Epithelial cell of esophagus (primary cell): ENCODE measurements around the gene COQ6.

Experiments used
- DNase-seq: peaks from one replicate; pipeline ENCODE4 v3.0.0; 2010; ENCODE audit warnings: low read depth
- H3K4me3 ChIP-seq: 2 replicates; pipeline ENCODE4 v1.5.1; 2011; ENCODE audit warnings: mild to moderate bottlenecking, low read length, control low read depth
- TF ChIP-seq, protein P1 (sequence below): IDR thresholded peaks from 2 replicates; pipeline ENCODE4 v1.5.1; 2011; ENCODE audit warnings: low read depth, mild to moderate bottlenecking, low read length, control low read depth, inconsistent platforms; ENCODE audit not compliant: insufficient read depth; ENCODE audit errors: missing control alignments

Gene COQ6

DNA sequence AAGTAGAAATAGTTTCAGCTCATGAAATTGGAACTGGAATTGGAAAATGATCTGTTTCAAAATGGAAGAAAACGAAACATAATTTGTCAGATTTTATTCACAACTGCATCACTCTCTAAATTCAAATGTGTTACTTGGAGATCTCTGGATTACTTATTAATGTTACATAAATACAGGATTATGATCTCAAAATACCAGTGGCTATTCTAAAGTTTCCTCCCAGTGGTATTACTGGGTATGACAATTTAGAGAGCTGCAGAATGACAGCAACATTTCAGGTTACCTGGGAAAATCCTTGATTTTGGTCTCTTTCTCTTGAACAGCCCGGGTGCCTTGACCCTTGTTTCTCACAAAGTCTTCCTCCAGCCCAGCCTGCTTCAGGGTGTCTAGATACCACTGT, 14.4 kb upstream of the COQ6 start:
- TF ChIP-seq, protein P1, sequence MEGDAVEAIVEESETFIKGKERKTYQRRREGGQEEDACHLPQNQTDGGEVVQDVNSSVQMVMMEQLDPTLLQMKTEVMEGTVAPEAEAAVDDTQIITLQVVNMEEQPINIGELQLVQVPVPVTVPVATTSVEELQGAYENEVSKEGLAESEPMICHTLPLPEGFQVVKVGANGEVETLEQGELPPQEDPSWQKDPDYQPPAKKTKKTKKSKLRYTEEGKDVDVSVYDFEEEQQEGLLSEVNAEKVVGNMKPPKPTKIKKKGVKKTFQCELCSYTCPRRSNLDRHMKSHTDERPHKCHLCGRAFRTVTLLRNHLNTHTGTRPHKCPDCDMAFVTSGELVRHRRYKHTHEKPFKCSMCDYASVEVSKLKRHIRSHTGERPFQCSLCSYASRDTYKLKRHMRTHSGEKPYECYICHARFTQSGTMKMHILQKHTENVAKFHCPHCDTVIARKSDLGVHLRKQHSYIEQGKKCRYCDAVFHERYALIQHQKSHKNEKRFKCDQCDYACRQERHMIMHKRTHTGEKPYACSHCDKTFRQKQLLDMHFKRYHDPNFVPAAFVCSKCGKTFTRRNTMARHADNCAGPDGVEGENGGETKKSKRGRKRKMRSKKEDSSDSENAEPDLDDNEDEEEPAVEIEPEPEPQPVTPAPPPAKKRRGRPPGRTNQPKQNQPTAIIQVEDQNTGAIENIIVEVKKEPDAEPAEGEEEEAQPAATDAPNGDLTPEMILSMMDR: no peak
- no peak overlapping the region for H3K4me3 ChIP-seq
- DNase-seq: peak; percentile 14

DNA sequence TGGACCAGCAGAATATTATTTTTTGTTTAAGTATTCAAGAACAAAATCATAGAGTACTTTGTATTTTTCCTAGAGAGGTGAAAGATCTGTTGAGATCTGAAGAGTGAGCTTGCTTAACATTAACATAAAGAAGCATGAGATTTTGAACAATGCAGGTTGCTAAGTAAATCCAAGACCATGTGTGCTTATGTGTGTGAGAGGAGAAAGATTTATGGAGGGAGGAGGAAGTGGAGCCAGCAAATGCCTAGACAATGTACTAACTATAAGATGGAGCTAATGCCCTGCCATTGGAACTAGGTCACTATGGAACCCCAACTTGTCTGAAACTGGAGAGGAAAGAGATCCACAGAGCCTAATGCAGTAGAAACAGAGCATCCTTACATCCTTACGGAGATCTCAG, 13.6 kb upstream of the COQ6 start:
- H3K4me3 ChIP-seq: no peak overlapping the region
- no peak for DNase-seq
- TF ChIP-seq, protein P1: no peak

DNA sequence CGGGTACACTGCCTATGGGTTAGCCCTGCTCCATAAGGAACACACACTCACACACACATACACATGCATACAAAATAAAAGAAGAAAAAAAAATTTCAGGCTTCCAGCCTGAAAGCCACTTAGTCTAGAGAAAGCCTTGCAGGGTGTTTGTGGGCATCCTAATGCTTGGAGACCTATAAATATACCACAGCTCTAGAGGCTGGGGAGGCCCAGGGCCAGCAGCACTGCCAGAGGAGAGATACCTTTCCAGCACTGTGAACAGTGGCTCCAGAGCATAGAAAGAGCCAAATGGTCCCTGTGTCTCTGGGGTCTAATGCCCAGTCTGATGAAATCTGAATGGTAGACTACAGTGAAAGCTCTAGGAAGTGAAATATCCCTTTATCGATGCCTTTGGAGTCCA, 13.1 kb upstream of the COQ6 start:
- no peak for DNase-seq
- no peak overlapping the region for H3K4me3 ChIP-seq
- TF ChIP-seq, protein P1: no peak

DNA sequence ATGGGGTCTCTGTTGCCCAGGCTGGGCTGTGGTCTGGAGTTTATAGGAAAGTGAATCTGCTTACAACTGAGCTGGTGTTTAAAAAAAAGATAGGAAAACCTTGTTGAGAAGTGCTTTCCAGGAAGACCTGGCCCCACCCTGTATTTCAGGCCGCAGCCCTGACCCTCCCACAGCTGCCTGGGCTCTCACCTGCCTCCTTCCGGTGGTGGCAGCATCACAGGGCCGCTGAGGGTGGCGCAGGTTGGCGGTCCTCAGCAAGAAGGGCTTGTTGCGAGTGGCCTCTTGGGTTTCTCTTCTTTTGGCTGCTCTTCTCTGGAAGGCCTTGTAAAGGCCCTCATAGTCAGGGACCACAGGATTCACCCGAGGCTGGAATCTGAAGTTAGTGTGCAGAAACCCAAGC, 7.9 kb upstream of the COQ6 start:
- no peak for DNase-seq
- TF ChIP-seq, protein P1: no peak
- no peak overlapping the region for H3K4me3 ChIP-seq

DNA sequence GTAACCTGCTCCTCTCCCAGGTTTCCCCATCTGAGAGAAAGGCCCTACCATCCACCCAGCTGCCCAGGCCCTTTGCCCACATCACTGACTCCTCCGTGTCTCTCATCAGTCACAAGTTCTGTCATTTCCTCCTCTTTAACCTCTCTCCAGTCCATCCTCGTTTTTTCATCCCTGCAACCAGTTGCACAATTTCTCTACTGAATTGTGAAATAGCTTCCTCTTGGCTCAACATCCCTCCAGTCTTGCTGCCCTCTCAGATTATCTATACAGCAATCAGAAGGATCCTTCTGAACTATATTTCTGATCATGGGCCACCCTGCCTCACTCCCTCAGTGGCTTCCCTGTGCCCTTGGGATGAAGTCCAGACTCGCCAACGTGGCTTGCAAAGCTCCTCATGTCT, 7.0 kb upstream of the COQ6 start:
- DNase-seq: peak; percentile 67
- TF ChIP-seq, protein P1: no peak
- H3K4me3 ChIP-seq: no peak overlapping the region

DNA sequence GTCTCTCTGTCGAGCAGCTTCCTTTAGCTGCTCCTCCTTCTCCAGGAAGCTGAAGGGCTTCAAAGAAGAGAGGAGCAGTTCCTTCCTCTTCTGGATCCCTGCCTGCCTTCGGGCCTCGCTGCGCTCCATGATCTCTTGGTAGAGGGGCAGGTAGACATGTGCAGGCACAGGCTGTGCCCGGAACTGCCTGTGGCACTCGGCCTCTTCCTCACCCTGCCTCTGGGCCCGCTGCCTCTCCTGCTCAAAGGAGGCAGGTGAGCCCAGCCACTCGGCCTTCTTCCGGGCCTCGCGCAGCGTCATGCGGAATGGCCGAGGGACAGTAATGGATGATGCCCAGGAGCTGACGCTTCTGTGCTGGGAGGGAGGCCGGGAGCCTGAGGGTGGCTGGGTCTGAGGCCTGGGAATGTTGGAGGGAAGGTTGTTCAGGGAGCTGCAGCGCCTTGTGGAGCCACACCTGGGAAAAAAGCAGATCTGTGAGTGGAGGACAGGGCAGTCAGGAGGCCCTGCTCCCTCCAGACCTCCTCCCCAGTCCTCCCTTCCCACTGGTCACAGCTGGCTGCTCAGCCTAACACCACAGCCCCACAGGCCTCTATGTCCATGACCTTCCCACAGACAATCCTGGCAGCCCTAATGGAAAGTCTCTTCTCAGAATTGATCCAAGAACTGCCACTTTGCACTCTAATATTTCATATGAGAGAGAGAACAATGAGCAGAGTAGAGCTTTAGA, 5.5 kb upstream of the COQ6 start:
- no peak overlapping the region for H3K4me3 ChIP-seq
- DNase-seq: no peak
- TF ChIP-seq, protein P1: no peak

DNA sequence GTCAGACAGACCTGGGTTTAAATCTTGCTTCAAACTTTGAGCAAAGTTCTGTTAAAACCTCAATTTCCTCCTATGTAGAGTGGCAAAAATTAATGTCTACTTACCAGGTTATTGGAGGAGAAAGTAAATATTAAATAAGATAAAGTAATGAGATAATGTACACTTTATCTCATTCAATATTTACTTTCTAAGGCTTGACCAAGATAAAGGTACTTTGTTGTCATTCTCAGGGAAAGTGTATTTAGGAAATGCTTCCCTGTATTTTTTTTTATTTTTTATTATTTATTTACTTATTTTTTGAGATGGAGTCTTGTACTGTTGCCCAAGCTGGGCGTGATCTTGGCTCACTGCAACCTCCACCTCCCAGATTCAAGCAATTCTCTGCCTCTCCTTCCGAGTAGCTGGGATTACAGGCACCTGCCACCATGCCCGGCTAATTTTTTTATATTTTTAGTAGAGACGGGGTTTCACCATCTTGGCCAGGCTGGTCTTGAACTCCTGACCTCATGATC, 4.9 kb upstream of the COQ6 start:
- DNase-seq: no peak
- TF ChIP-seq, protein P1: no peak
- no peak overlapping the region for H3K4me3 ChIP-seq
